DND-41 (cell line): Measurements from ENCODE around the gene NOS1.

ENCODE experiments used
- CTCF ChIP-seq: IDR thresholded peaks from 2 replicates; pipeline ENCODE4 v1.5.1; 2012; ENCODE audit warnings: borderline replicate concordance, low read length, moderate library complexity, mild to moderate bottlenecking; ENCODE audit not compliant: poor library complexity, severe bottlenecking; ENCODE audit errors: extremely low read depth
- EZH2 ChIP-seq: IDR thresholded peaks from 3 replicates; pipeline ENCODE4 v1.6.1; 2012; ENCODE audit warnings: borderline replicate concordance, low read depth, mild to moderate bottlenecking, moderate library complexity, low read length, inconsistent platforms; ENCODE audit not compliant: severe bottlenecking

DNA sequence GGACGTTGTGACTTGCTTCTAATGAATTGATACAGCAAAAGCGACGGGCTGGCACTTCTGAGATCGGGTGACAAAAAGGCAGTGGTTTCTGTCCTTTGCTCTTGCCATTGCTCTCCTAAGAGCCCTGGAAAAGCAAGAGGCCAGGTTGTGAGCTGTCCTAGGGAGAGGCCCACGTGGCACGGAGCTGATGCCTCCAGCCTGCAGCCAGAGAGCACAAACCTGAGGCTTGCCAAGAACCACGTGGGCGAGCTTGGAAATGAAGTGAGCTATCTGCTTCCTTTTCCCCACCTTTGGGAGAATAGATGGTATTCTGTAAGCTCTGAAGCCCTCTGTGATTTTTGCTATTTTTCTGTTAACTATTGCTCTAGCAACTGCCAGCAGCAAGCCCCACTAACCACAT lies 26.4 kb upstream of the NOS1 start:
- TF ChIP-seq CTCF (no peak), EZH2 (no peak)
